SK-N-SH (cell line): ENCODE data around the gene CUL3. TPM values are rescaled to one million over a fixed set of nuclear protein-coding genes. Genes with fewer than 3 reads are reported as not detected.

Experiments used
- CTCF ChIA-PET: fragments of 300-600, 350-600 bp; formaldehyde crosslinking; extraction: SDS; loops from one replicate; lab custom pipeline; 2021; lab: Yijun Ruan, JAX
- POLR2A ChIA-PET: fragments of 350-600 bp; sonication (Branson Sonifier 250); formaldehyde crosslinking; extraction: SDS; loops from one replicate; lab custom pipeline; 2020; ENCODE audit warnings: antibody characterized with exemption, inconsistent platforms; lab: Yijun Ruan, JAX
- DNase-seq: peaks from one replicate; pipeline ENCODE4 v3.0.0; 2012
- H2AFZ ChIP-seq: fragments of 200-600 bp; sonication (generic); 2 replicates; pipeline ENCODE4 v1.8.1; 2016; ENCODE audit warnings: antibody characterized with exemption, mild to moderate bottlenecking, low read depth
- H3F3A ChIP-seq: fragments of 200-600 bp; sonication (generic); replicated peaks from 2 replicates; pipeline ENCODE3; 2016; ENCODE audit warnings: antibody characterized with exemption, mild to moderate bottlenecking; ENCODE audit not compliant: insufficient read depth
- H3K27ac ChIP-seq, 2 experiments: fragments of 200-500 bp in 1 of 2; fragments of 200-600 bp in 1 of 2; sonication (Bioruptor generic) in 1 of 2; sonication (generic), shearing (Covaris generic) in 1 of 2; 2 replicates each; pipeline versions ENCODE4 v1.5.1 to v1.6.1; 2014 to 2016; ENCODE audit warnings: low read depth in 2 of 2, inconsistent platforms in 1 of 2, low read length in 1 of 2, mild to moderate bottlenecking in 1 of 2, mixed read lengths in 1 of 2
- H3K27me3 ChIP-seq: fragments of 200-600 bp; sonication (generic), shearing (Covaris generic); 2 replicates; pipeline ENCODE4 v1.6.1; 2016; ENCODE audit warnings: mixed run types; ENCODE audit not compliant: insufficient read depth
- H3K36me3 ChIP-seq, 2 experiments: fragments of 200-500 bp in 1 of 2; fragments of 200-600 bp in 1 of 2; sonication (Bioruptor generic) in 1 of 2; sonication (generic) in 1 of 2; replicated peaks in 1 of 2; 2 replicates each; pipeline versions ENCODE3 to v1.5.1; 2014 to 2016; ENCODE audit warnings: low read length in 1 of 2, mild to moderate bottlenecking in 1 of 2; ENCODE audit not compliant: insufficient read depth in 2 of 2, control insufficient read depth in 1 of 2
- H3K4me1 ChIP-seq, 2 experiments: fragments of 200-500 bp in 1 of 2; fragments of 200-600 bp in 1 of 2; sonication (Bioruptor generic) in 1 of 2; sonication (generic), shearing (Covaris generic) in 1 of 2; 2 replicates each; pipeline versions ENCODE4 v1.5.1 to v1.6.1; 2014 to 2016; ENCODE audit warnings: low read depth in 1 of 2, low read length in 1 of 2, mixed run types in 1 of 2; ENCODE audit not compliant: insufficient read depth in 2 of 2, control insufficient read depth in 1 of 2
- H3K4me2 ChIP-seq: fragments of 200-600 bp; sonication (generic), shearing (Covaris generic); 2 replicates; pipeline ENCODE4 v1.6.1; 2017; ENCODE audit warnings: mixed run types
- H3K4me3 ChIP-seq, 2 experiments: fragments of 200-500 bp in 1 of 2; fragments of 200-600 bp in 1 of 2; sonication (Bioruptor generic) in 1 of 2; sonication (generic), shearing (Covaris generic) in 1 of 2; 2 replicates each; pipeline versions ENCODE4 v1.5.1 to v1.8.1; 2014 to 2016; ENCODE audit warnings: low read depth in 2 of 2, inconsistent platforms in 1 of 2, low read length in 1 of 2, mild to moderate bottlenecking in 1 of 2, mixed read lengths in 1 of 2, moderate library complexity in 1 of 2
- H3K79me2 ChIP-seq: fragments of 200-600 bp; sonication (generic); 2 replicates; pipeline ENCODE4 v1.8.1; 2017; ENCODE audit warnings: mild to moderate bottlenecking; ENCODE audit not compliant: insufficient read depth
- H3K9ac ChIP-seq: fragments of 200-600 bp; sonication (generic); 2 replicates; pipeline ENCODE4 v1.6.1; 2017; ENCODE audit warnings: mixed run types
- H3K9me2 ChIP-seq: fragments of 200-600 bp; sonication (generic); 2 replicates; pipeline ENCODE4 v1.6.1; 2017; ENCODE audit warnings: mixed run types
- H3K9me3 ChIP-seq: fragments of 200-600 bp; sonication (generic); 2 replicates; pipeline ENCODE4 v1.6.1; 2017; ENCODE audit warnings: mixed run types, mild to moderate bottlenecking, moderate library complexity
- H4K20me1 ChIP-seq: fragments of 200-600 bp; sonication (generic); 2 replicates; pipeline ENCODE4 v1.6.1; 2017; ENCODE audit warnings: mild to moderate bottlenecking, mixed run types; ENCODE audit not compliant: insufficient read depth
- CHD2 ChIP-seq: fragments of 150-350 bp; IDR thresholded peaks from 2 replicates; pipeline ENCODE4 v1.6.1; 2018; ENCODE audit warnings: low read length; ENCODE audit not compliant: partially characterized antibody
- EP300 ChIP-seq, 2 experiments: IDR thresholded peaks; 2 replicates each; pipeline versions ENCODE4 v1.4.0 to v1.6.1; 2012; ENCODE audit warnings: borderline replicate concordance in 1 of 2, low read depth in 1 of 2, low read length in 1 of 2
- FOSL2 ChIP-seq: IDR thresholded peaks from 2 replicates; pipeline ENCODE4 v1.4.0; 2012; ENCODE audit warnings: low read depth, mild to moderate bottlenecking, moderate library complexity, borderline replicate concordance
- GABPA ChIP-seq: IDR thresholded peaks from 2 replicates; pipeline ENCODE4 v1.4.0; 2012; ENCODE audit warnings: low read depth, mild to moderate bottlenecking
- GATA2 ChIP-seq: sonication (generic); formaldehyde crosslinking; IDR thresholded peaks from 2 replicates; pipeline ENCODE4 v1.5.0; 2020; ENCODE audit warnings: mild to moderate bottlenecking, missing genetic modification reagents
- NRF1 ChIP-seq: IDR thresholded peaks from 2 replicates; pipeline ENCODE4 v1.6.1; 2012; ENCODE audit warnings: low read depth, mild to moderate bottlenecking, low read length
- RAD21 ChIP-seq: IDR thresholded peaks from 2 replicates; pipeline ENCODE4 v1.6.1; 2012; ENCODE audit warnings: mild to moderate bottlenecking, low read length
- RCOR1 ChIP-seq: fragments of 150-350 bp; IDR thresholded peaks from 2 replicates; pipeline ENCODE4 v1.6.1; 2017; ENCODE audit warnings: antibody characterized with exemption, low read length
- RXRA ChIP-seq: IDR thresholded peaks from 2 replicates; pipeline ENCODE4 v1.4.0; 2012; ENCODE audit warnings: low read depth, mild to moderate bottlenecking, borderline replicate concordance
- SIN3A ChIP-seq: IDR thresholded peaks from 2 replicates; pipeline ENCODE4 v1.6.1; 2012; ENCODE audit warnings: low read depth, mild to moderate bottlenecking, low read length, moderate library complexity, borderline replicate concordance
- SMC3 ChIP-seq: IDR thresholded peaks from 2 replicates; pipeline ENCODE4 v1.6.1; 2012; ENCODE audit warnings: low read depth, low read length, improper control_type of control experiment
- YY1 ChIP-seq: IDR thresholded peaks from 2 replicates; pipeline ENCODE4 v1.4.0; 2012; ENCODE audit warnings: low read depth, mild to moderate bottlenecking
- WGBS: methylation state at CpG from one replicate; pipeline ENCODE4 v1.1.6; 2017; ENCODE audit warnings: low lambda C conversion rate; 5-methylcytosine and 5-hydroxymethylcytosine counted together
- polyA plus RNA-seq, 3 experiments: library from polyadenylated mRNA; depleted of rRNA; stranded (reverse); fragments of >200 nt; gene quantifications; 2 replicates each; pipeline ENCODE4 v1.2.3, GENCODE V29; 2012
- TF ChIP-seq, protein P1 (sequence below): fragments of 200-600 bp; sonication (generic); IDR thresholded peaks from 2 replicates; pipeline ENCODE4 v1.6.1; 2017; ENCODE audit warnings: antibody characterized with exemption, mild to moderate bottlenecking, moderate library complexity
- TF ChIP-seq, protein P2 (sequence below): IDR thresholded peaks from 2 replicates; pipeline ENCODE4; 2012
- TF ChIP-seq, protein P3 (sequence below): IDR thresholded peaks from 2 replicates; pipeline ENCODE4 v1.4.0; 2012; ENCODE audit warnings: low read depth, borderline replicate concordance

Gene CUL3
- polyA plus RNA-seq, 1 of the 3 experiments (the other 2 are of a cell fraction) = 17.3 TPM

DNA sequence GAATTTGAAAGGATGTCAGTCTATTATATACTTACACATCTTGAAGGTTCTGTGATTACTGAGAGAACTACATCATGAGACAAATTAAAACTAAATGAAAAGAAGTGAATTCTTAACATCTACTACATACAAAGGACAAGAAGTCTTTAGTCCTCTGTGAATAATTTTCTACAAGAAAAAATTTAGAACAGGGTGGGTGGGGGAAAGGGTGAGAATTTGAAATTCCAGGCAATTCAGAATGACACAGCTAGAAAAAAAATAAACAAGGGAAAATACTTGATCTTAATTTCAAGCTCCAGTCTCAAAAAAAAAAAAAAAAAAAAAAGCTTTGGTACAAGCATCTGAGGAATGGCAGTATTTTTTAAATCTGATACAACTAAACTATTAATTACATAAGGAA is 15.5 kb downstream of the CUL3 start:
- TF ChIP-seq EP300 (IDR thresholded peaks at IDR 0.05; ENCODE audit: borderline replicate concordance in 1 of 2, low read depth in 1 of 2, low read length in 1 of 2) = no peak
- no peak overlapping the region for H2AFZ ChIP-seq
- H3K9me2 ChIP-seq = no peaks in the 10 kb centered on the region
- peaks cover 15% of the 10 kb centered on the region for H3F3A ChIP-seq
- no peak overlapping the region for H3K4me2 ChIP-seq
- POLR2A ChIA-PET = no interaction called here
- peaks cover 100% of the 10 kb centered on the region for H4K20me1 ChIP-seq
- peaks cover 11 to 19% of the 10 kb centered on the region in 2 experiments; a peak in 3 of 4 replicates for H3K4me1 ChIP-seq
- H3K36me3 ChIP-seq = peaks cover 2 to 19% of the 10 kb centered on the region in 2 experiments
- no peak for DNase-seq
- peaks cover 100% of the 10 kb centered on the region for H3K79me2 ChIP-seq
- CTCF ChIA-PET = interaction anchor here (1.3 to 2.1 kb wide), 2 partner anchors 13 to 77 kb away, joined by 3 to 7 read pairs; no protein-coding TSS in a partner anchor
- no peak overlapping the region for H3K9ac ChIP-seq
- no peak overlapping the region; a peak in 1 of 4 replicates for H3K27ac ChIP-seq
- no peak overlapping the region for H3K4me3 ChIP-seq
- H3K27me3 ChIP-seq = no peaks in the 10 kb centered on the region
- H3K9me3 ChIP-seq = no peaks in the 10 kb centered on the region

DNA sequence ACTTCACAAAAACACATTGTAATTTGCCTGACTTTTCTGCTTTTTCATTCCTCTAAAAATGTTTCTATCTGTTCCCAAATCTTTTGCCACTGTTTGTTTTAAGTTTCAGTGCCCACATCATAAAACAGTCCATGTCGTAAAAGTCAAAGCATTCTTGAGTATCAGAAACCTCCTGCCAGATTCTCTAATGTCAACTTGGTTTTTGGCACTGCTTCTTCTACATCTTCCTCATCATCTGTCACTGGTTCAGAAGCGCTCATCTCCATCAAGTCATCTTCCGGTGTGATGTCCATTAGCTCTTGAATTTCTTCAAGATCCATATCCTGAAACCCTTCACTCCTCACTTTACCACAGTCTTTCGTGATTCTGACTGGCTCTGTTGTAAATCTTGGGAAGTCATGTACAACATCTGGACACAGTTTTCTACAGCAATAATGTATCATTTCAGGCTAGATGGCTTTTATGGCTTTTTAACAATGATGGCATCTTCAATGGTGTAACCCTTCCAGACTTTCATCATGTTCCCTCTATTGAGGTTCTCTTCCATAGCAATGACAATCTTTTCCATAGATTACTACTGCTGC is 19.6 kb downstream of the CUL3 start:
- POLR2A ChIA-PET = no interaction called here
- Histone ChIP-seq H4K20me1 (peaks cover 100% of the 10 kb centered on the region), H3K4me2 (no peak overlapping the region), H2AFZ (no peak overlapping the region), H3K36me3 (peaks cover 2 to 14% of the 10 kb centered on the region in 2 experiments), H3K9me2 (no peaks in the 10 kb centered on the region), H3K79me2 (peaks cover 100% of the 10 kb centered on the region), H3K9ac (no peak overlapping the region), H3K4me1 (peaks cover 4 to 10% of the 10 kb centered on the region in 2 experiments; a peak in 3 of 4 replicates), H3K27ac (no peak overlapping the region), H3F3A (peaks cover 6% of the 10 kb centered on the region), H3K9me3 (no peaks in the 10 kb centered on the region), H3K27me3 (no peaks in the 10 kb centered on the region), H3K4me3 (no peak overlapping the region)
- DNase-seq = no peak
- WGBS = 98% methylated on average over 4 of the region's 4 CpGs
- TF ChIP-seq, protein P1, sequence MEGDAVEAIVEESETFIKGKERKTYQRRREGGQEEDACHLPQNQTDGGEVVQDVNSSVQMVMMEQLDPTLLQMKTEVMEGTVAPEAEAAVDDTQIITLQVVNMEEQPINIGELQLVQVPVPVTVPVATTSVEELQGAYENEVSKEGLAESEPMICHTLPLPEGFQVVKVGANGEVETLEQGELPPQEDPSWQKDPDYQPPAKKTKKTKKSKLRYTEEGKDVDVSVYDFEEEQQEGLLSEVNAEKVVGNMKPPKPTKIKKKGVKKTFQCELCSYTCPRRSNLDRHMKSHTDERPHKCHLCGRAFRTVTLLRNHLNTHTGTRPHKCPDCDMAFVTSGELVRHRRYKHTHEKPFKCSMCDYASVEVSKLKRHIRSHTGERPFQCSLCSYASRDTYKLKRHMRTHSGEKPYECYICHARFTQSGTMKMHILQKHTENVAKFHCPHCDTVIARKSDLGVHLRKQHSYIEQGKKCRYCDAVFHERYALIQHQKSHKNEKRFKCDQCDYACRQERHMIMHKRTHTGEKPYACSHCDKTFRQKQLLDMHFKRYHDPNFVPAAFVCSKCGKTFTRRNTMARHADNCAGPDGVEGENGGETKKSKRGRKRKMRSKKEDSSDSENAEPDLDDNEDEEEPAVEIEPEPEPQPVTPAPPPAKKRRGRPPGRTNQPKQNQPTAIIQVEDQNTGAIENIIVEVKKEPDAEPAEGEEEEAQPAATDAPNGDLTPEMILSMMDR = no peak
- TF ChIP-seq YY1 (no peak), EP300 (IDR thresholded peaks at IDR 0.05; ENCODE audit: borderline replicate concordance in 1 of 2, low read depth in 1 of 2, low read length in 1 of 2) (no peak), RXRA (no peak), FOSL2 (no peak), SMC3 (no peak), CHD2 (no peak), GABPA (no peak), RCOR1 (no peak), GATA2 (no peak), NRF1 (no peak), SIN3A (no peak), RAD21 (no peak)
- TF ChIP-seq, protein P2, sequence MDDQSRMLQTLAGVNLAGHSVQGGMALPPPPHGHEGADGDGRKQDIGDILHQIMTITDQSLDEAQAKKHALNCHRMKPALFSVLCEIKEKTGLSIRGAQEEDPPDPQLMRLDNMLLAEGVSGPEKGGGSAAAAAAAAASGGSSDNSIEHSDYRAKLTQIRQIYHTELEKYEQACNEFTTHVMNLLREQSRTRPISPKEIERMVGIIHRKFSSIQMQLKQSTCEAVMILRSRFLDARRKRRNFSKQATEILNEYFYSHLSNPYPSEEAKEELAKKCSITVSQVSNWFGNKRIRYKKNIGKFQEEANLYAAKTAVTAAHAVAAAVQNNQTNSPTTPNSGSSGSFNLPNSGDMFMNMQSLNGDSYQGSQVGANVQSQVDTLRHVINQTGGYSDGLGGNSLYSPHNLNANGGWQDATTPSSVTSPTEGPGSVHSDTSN = no peak
- TF ChIP-seq, protein P3, sequence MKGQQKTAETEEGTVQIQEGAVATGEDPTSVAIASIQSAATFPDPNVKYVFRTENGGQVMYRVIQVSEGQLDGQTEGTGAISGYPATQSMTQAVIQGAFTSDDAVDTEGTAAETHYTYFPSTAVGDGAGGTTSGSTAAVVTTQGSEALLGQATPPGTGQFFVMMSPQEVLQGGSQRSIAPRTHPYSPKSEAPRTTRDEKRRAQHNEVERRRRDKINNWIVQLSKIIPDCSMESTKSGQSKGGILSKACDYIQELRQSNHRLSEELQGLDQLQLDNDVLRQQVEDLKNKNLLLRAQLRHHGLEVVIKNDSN = no peak
- CTCF ChIA-PET = interaction anchor here (0.6 kb wide), 1 partner anchor 1594 kb away, joined by 3 read pairs; no protein-coding TSS in a partner anchor
